Stimulated activated CD4-positive, alpha-beta T cell treated with anti-CD3 and anti-CD28 coated beads, Interleukin-2, amount 100 ng/mL, for 24 hours (primary cell): Measurements from ENCODE around the gene BRD7.

Experiments used
- DNase-seq, 2 donors: peaks; one replicate each; pipeline ENCODE4 v3.0.0-alpha.2; 2020

Gene BRD7

DNA sequence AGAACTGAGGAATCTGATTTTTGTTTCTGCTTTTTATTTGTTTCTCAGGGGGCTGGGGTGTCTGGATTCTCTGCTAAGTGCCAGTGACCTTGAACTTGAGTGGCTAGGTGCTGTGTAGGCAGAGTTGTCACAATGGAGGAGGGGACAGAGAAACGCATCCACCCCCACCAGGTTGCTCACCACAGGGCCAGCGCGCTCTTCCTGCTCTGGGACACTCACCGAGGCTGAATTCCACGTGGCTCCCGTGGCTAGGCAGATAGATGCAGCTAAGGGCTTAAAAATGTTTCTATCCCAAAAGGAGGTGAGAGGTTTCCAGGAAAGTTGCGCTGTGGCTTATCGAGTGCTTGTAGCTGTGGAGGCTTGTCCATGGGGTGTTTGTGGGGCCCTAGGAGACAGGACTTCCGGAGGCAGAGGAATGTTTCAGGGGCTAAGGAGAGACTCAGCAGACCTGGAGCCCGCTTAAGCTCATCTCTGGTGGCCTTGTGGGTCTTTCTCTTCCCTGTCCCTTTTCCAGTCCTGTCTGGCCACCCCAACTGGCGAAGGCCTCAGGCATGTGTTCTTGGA, 65.7 kb downstream of the BRD7 start:
- DNase-seq, result no peak

DNA sequence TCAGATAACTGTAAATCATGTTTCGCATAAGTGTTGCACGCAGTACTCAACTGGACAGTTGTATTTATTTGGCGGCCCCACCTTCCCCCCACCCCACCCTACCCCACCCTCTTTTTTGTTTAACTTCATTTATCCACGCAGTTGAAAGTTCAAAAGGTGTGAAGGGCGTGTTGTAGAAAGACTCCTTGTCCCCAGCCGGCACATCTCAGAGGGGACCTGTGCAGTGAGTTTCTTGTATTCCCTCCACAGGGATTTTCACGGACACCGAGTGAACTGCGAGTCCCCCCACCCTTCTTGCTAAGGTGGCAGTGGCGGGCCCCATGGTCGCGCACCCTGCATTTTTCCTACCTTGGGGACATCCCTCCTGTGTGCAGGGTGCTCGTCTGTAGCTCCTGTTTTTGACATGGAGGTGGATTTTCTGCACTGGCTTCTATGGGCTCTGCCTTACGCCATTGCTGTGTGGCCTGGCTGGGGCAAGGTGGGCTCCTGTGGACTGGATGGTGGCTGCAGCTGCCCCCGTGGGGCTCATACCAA, 66.2 kb downstream of the BRD7 start:
- DNase-seq, result no peak

DNA sequence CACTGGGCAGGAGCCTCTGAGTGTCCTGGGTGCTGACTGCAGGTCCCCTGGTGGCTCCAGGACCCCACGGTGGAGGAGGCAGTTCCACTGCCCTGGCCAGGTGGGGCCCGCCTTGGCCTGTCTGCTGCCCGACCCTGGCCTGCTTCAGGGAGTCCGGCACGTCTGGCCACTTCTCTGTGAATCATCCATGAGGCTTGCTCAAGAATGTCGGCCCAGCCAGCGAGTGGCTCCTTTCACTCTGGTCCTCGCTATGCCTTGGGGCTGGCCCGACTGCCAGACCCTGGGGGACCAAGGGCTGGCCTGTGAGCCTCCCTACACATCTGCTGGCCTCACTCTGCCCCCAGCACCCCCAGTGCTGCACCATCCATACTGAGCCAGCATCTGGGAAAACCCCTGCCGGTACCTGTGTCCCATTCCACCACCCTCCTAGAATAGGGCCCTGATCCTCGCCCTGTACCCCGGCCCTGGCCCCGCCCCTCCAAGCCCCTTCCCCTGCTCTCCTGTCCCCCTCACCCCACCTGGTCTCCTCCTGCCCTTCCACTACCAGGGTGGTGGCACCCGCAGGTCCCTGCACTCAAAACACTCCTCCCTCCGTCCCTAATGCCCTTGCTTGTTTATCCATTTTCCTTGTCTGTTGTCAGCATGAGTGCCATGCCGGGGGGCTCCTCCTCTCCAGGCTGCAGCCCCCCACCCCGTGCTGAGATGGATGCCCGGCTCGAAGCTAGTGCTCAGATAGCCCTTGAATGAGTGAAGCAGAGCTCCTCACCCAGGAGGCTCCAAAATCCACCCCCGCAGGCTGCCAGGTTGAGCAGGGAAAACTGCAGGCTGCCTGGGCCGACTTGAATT, 66.9 kb downstream of the BRD7 start:
- no peak for DNase-seq

DNA sequence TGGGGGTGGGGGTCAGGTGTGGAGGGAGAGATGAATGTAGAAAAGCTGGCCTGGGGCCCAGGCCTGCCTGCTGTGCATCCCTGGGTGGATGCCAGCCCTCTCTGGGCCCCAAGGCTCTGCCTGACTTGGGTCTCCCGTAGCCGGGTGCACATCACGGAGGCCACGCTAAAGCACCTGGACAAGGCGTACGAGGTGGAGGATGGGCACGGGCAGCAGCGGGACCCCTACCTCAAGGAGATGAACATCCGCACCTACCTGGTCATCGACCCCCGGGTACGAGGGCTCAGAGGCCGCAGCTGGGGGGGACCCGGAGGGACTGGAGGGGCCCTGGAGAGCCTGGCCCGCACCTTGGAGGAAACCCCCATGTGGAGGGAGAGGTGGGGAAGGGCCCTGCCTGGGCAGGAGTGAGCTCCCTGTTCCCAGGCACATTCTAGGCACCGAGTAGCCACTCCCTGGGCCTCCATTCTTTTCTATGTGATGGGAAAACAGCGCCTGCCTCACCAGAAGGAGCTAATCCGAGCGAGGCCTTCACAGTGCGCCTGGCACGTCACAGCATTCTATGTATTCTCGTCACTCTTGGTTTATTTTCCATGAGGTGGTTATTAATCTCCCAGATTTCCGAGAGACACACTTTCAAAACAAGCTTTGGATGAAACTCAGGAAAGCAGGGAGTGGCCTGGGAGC, 67.7 kb downstream of the BRD7 start:
- no peak for DNase-seq

DNA sequence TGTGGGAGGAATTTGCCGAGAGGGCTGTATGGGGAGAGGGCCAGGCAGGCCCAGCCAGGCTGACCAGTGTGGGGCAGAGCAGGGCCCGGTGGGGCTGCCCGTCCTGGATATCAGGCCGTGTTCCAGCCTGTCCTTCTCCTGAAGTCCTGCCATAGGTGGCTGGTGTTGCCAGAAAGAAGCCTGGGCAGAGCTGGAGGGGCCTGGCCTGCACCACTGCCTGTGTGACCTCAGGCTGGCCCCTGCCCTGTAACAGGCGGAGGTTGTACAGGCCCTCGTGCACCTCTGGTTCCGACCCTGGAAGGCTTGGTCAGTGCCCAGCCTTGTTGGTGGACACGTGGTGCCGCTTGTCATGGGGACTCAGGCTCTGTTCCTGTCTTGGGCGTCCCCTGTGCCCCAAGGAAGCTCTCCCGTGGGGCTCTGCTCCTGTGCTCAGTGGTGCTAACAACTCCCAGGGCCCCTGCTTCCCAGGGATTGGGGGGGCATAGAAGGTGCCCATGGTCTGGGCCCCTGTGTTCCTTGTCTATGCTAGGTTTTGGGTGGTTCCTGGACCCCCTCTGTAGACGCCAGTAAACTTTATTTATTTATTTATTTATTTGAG, 69.2 kb downstream of the BRD7 start:
- DNase-seq, result no peak

DNA sequence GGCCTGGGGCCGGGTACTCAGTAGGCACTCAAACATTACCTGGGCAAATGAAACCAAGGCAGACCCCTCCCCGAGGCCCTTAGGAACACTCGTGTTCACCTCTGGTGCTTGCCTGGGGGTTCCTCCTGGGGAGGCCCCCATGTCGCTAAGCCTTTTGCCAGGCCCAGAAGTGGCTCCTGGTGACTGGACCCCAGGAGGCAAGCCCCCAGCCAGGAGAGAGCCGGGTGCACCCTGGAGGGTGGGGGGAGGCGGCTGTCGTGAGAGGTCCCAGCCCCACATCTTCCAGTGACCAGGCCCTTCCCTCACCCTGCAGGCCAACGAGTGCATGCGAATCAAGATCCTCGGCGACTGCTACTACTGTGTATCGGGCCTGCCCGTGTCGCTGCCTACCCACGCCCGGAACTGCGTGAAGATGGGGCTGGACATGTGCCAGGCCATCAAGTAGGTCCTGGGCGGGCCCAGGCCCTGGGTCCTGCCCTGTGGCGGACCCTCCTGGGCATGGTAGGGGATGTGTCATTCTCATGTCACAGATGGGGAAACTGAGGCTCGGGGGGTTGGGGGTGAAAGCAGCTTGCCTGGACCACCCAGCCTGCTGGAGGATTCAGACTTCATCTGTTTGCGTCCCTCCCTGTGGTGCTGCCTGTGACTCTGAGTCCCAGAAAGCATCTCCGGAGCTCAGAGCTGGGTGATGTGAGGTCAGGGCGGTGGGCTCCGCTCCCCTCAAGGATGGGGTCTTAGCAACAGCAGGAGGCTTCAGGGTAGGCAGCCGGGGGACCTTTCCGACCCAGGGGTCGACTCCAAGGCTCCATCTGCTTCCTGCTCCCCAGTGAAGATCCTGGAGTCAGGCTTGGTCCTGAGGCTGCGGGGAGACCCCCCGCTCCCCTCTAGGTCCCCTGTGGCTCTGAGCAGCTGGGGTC, 69.9 kb downstream of the BRD7 start:
- DNase-seq, result no peak

DNA sequence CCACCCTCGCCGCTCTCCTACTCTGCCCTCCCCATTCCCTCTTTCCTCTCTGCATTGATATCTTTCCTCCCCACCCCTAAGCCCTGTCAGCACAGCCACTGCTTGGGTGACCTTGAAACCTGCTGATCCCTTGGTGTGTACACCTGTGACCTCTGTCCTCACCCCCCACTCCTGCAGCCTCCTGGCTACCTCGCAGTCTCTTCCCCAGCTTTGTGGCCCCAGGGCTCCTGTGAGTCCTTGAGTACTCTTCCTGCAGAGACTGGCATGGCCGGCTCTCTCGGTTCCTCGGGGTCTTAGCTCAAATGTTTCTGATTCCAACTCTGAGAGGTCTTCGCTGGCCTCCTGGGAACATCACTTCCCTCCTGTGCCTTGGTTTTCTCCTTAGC, 70.7 kb downstream of the BRD7 start:
- no peak for DNase-seq

DNA sequence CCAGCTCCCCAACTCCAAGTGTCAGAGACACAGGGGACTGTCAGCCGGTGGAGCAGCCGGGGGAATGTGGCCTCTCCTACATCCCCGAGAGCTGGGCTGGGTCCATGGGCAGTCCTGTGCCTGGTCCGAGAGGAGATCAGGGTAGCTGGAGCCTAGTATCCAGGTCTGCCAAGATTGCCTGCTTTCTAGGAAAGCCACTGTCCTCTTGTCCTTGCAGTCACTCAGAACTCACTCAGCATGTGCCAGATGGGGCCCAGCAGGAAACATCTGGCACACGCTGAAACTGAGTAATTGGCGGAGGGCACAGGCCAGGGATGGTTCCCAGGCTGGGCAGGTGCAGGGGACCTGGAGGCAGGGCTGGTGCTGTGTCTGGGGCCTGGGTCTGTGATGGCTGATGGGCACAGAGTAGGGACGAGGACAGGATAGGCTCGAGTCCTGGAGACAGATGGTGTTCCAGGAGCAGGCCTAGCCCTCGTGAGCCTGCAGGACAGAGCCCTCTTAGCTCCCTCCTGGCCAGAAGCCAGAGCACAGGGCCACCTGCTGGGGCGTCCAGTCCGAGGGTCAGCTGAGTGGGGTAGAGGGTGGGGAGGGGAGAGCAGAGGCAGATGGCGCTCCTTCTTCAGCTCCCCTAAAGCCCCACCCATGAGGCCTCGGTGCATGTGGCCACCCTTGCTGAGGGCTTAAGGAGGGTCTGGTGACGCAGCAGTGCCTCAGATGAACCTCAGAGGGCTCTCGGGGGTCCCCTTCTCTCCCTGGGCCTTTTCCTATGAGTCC, 71.3 kb downstream of the BRD7 start:
- no peak for DNase-seq

DNA sequence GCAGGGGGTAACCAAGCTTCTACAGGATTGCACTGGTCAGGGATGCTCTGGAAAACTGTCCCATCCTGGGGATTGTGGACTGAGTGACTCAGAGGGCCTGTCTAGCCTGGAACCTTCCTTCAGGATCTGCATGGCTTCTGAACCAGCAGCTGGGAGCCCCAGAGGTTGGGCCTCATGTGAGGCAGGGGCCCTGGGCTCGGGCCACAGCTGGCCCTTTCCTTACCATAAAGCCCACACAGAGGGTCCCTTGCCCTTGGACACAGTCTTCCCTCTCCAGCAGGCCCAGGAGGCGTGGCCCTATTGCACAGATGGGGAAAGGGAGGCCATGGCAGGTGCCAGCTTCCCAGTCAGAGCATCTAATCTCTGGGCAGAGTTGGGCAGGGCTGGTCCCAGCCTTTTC, 72.0 kb downstream of the BRD7 start:
- no peak for DNase-seq

DNA sequence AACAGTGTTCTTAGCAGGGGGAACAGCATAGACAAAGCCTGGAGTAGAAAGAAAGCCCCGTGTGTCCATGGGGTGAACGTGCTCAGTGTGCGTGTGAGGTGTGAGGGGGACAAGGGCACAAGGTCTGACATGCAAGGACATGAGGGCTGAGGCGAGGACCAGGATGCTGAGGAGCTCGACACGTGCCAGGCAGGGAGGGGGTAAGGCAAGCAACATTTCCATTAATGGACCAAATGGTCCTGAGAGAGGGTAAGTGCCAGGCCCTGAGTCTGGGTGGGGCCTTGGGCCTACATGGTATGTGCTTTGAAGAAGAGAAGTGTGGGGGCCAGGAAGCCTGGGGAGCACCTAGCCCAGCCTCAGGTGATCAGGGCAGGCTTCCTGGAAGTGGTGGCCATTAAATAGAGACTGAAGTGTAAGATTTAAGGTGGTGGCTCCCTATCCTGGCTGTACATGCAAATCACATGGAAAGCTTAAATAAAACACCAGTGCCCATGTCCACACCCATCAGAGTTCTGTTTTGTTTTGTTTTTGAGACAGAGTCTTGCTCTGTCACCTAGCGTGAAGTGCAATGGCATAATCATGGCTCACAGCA, 73.2 kb downstream of the BRD7 start:
- no peak for DNase-seq

DNA sequence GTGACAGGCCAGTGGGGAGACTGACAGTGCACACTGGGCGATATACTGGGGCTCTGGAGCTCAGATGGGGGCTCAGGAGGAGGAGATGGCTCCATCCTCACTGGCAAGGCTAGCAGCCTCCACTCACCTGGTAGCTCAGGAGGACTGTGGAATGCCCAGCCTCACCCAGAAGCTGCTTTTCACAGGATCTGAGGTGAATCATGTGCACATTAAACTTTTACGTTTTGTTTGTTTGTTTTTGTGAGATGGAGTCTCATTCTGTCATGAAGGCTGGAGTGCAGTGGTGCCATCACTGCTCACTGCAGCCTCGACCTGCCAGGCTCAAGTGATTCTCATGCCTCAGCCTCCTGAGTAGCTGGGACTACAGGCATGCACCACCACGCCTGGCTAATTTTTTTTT, 73.8 kb downstream of the BRD7 start:
- no peak for DNase-seq

DNA sequence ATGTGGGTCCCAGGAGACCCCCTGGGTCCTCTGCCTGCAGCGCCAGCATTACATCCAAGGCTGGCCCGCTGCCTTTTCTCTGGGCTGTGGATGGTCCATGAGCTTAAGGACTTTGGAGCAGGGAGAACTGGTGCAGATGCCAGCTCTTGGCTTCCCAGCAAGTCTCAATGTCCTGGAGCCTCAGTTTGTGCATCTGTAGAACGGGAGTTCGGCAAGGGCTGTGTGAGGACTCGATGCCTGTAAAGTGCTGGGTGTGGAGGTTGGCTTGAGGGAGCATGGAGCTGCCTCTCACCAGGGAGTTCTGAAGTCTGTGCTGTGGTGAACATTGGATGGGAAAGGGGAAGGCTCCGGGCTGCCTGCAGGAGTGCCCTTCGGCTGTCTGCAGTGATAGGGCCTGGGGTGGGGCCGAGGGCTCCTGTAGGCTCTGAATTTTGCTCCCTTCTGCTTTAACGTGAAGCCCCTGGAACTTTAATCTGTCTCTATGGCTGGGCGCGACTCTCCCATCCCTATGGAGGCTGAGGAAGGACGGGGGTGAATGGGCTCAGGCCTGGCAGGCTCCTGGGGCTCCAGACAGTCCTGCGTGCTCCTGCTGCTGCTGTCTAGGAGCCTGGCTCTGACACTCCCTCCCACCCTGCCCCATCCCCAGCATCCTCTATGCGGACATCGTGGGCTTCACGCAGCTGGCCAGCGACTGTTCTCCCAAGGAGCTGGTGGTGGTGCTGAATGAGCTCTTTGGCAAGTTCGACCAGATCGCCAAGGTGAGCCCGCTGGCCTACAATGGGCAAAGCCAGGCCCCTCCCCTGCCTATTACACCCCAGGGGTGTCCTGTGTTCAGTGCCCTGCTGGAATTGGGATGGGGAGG, 74.6 kb downstream of the BRD7 start:
- DNase-seq, result no peak

DNA sequence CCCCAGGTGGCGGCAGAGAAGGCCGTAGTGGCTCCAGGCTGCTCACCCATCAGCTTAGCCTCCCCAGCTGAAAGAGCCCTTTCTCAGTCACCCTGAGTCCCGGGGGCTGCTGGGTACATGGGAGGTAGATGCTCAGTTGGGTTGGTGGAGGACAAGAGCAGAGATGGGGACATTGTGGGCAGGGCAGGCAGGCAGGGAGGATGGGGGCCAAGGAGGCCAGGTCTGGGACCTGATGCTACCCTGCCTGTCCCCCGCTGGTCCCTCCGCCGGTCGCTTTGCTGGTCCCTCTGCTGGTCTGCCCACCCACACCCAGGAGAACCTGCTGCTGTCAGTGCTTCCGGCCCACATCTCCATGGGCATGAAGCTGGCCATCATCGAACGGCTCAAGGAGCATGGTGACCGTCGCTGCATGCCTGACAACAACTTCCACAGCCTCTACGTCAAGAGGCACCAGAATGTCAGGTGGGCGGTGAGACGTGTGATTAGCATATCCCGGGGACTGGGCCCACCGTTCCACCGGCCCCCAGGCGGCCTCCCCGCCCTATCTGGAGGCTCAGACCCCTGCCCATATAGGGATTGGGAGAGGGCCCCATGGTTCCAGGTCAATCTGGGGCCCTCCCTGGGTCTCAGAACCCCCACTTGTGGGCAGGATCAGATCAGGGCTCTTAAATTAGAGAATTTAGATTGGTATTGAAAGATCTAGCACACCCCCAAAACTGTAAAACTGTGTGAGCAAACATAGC, 75.6 kb downstream of the BRD7 start:
- DNase-seq, result no peak

DNA sequence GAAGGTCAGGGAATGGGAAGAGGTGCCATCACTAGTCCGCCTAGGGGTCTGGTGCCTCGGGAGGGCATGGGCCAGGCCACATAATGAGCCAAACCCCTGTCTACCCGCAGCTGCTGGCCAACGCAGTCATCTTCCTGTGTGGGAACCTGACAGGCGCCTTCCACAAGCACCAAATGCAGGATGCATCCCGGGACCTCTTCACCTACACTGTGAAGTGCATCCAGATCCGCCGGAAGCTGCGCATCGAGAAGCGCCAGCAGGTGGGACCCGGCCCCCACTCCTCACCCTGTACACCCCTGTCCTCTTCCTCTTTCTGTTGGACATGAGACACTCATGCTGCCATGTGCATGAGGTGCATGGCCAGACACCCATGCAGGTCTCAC, 76.2 kb downstream of the BRD7 start:
- DNase-seq, result no peak

DNA sequence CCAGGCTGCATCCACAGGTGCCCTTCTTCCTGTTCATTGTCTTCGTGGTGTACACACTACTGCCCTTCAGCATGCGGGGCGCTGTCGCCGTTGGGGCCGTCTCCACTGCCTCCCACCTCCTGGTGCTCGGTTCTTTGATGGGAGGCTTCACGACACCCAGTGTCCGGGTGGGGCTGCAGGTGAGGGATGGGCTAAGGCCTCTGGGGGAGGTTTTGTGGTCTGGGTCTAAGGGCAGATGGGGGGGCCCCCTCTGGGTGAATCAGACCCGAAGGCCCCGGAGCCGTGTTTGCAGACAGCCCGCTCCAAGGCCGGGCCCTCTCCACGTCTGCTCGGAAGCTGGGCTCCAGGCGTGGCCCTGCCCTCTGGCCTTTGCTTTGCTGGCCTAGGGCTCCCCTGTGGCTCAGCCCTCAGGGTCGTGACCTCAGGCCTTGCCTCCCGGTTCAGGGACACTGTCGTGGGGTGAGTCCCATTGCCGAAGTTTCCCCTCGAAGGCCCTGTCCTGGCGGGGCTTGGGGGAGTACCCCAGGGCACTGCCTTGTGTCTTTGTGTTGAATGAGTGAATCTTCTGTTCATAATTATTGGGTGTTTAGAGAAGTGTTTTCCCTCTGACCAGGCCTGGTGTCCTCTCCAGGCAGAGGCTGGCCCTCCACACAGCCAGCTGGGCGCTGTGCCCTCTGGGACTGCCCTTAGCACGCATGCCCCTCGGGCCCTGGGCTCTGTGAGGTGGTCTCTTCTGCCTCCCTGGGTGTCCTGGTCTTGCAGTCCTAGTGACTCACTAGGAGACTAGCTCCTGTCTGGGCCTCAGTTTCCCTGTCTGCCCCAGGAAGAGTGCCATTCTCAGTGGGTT, 76.8 kb downstream of the BRD7 start:
- DNase-seq, result no peak

DNA sequence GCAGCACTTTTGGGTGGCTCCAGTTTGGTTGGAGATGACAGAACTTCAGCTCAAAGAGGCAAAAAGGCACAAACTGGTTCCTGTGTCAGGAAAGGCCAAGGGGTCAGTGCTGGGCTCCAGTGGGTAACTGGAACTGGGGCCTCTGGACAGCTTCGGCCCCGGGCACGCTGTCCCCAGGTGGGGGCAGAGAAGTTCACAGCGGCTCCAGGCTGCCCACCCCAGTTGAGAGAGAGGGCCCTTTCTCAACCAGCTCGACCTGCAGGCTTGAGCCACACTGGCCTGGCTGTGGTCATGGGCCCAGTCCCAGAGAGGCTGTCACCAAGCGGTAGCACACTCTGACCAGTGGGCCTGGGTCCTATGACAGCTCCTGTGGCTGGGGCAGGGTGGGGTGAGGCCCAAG, 77.9 kb downstream of the BRD7 start:
- DNase-seq, result no peak

DNA sequence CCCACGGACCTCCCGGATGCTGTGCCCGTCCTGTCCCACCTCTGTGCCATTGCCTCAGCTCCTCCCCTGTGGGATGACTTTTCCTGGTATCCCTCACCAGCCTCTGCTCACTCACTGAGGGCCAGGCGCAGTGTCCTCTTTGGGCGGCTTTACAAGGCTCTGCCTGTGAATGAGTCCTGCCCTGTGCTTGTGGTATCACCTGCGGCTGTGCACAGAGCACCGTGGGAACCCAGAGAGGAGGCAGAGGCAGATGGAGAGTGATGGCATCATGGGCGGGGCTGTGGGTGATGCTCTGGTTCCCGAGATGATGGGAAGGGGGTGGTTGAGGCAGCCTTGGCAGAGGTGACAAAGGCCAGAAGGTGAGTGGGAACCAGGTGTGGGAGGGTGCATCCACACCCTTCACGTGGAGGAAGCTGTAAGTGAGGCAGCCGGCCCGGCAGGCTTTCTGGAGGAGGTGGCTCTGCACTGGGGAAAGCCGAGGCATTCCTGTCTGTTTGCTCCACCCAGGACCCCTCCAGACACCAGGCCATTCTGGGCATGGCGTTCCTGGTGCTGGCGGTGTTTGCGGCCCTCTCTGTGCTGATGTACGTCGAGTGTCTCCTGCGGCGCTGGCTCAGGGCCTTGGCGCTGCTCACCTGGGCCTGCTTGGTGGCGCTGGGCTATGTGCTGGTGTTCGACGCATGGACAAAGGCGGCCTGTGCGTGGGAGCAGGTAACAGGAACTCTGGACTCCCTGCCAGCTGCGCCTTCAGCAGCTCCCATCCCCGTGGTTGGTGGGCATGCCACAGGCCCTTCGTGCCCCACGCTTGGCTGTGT, 78.6 kb downstream of the BRD7 start:
- DNase-seq, result no peak

DNA sequence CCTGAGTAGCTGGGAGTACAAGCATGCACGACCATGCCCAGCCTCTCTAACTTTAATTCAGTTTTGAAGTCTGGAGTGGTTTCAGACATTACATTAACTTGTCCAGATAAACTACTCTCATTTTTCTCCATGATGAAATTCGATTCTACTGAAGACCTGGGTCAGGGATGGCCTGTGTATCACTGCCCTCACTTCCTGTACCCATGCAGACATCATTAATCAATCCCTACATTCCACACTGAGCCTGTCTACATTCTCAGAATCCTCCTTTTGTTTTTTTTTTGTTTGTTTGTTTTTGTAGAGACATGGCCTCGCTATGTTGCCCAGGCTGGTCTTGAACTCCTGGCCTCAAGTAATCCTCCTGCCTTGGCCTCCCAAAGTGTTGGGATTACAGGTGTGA, 79.9 kb downstream of the BRD7 start:
- DNase-seq, result no peak
